GM12892 (cell line): ENCODE measurements around the gene FICD.

Experiments used
- POLR2A ChIP-seq: IDR thresholded peaks from 2 replicates; pipeline ENCODE4 v1.6.1; 2011; ENCODE audit warnings: low read depth, low read length, control low read depth
- POLR2AphosphoS5 ChIP-seq: IDR thresholded peaks from 2 replicates; pipeline ENCODE4 v1.6.1; 2011; ENCODE audit warnings: low read depth, low read length, control low read depth
- TAF1 ChIP-seq: IDR thresholded peaks from 2 replicates; pipeline ENCODE4 v1.6.1; 2011; ENCODE audit warnings: low read depth, mild to moderate bottlenecking, control low read depth, low read length, borderline replicate concordance

DNA sequence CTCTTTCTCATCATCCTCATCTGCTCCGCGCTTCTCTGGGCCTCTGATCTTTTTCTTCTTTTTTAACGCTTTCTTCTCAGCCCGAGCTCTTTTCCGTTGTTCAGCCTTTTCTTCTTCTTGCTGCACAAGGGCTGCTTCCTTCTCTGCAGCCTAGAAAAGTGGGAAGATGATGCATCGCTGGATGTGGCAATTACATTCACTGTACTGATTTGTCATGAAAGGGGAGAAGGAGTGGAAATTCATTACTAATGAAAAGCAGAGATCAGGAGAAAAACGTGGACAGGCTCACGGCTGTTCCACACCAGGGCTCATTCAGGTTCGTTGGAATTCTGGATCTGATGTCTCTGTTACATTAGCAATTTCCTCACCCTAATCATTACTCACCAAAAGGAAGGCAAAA lies 15.1 kb downstream of the FICD start:
- TF ChIP-seq POLR2A: no peak
- TF ChIP-seq POLR2AphosphoS5: no peak
- no peak for TF ChIP-seq TAF1
